NCI-H1694 treated with DMSO at 0.1 percent for 48 hours (cell line): ENCODE results near the gene ARID3A.
A peak's percentile ranks its signal among the peaks of the same experiment; 100 is the strongest.
"Not testable (repeated sequence)": the region's sequence is repeated elsewhere in the genome, so short reads cannot be mapped to it uniquely, and the experiment has no call there.

Experiments
- DNase-seq: peaks from one replicate; lab custom pipeline; 2025; lab: John Stamatoyannopoulos, UW

The ARID3A gene

GRCh38 chr19:1017906-1018305 is 92.1 kb downstream of the ARID3A start:
- DNase-seq: no peak

GRCh38 chr19:1018393-1018792 is 92.6 kb downstream of the ARID3A start:
- DNase-seq: no peak

- no peak for DNase-seq
Measured at GRCh38 chr19:1018932-1019615, 93.2 kb downstream of the ARID3A start.

GRCh38 chr19:1019616-1019961 is 93.8 kb downstream of the ARID3A start:
- no peak for DNase-seq

GRCh38 chr19:1019980-1020867 is 94.4 kb downstream of the ARID3A start:
- DNase-seq: no peak

- DNase-seq: peak; percentile 96
Measured at GRCh38 chr19:1020868-1021425, 95.1 kb downstream of the ARID3A start, which contains the start of gene TMEM259. TMEM259 (minus strand) TSS chr19:1021123; CDS start chr19:1020996, 127 bp downstream.

- DNase-seq: not testable (repeated sequence)
Measured at GRCh38 chr19:1023883-1024188, 98.0 kb downstream of the ARID3A start.

- DNase-seq: not testable (repeated sequence)
Measured at GRCh38 chr19:1025080-1025479, 99.2 kb downstream of the ARID3A start.
